Left kidney (tissue), 2 donors: ENCODE data around the gene NUP93. TPM values are rescaled to one million over a fixed set of nuclear protein-coding genes. Genes with fewer than 3 reads are reported as not detected.

Experiments used
- DNase-seq: peaks from one replicate; pipeline ENCODE4 v3.0.0-alpha.2; 2013
- polyA plus RNA-seq: library from polyadenylated mRNA; unstranded; fragments of 120-200 nt; gene quantifications from one replicate; pipeline ENCODE4 v1.2.1, GENCODE V29; 2013; ENCODE audit not compliant: insufficient read length

NUP93 gene
- polyA plus RNA-seq, 1 donor, result 101 TPM

DNA sequence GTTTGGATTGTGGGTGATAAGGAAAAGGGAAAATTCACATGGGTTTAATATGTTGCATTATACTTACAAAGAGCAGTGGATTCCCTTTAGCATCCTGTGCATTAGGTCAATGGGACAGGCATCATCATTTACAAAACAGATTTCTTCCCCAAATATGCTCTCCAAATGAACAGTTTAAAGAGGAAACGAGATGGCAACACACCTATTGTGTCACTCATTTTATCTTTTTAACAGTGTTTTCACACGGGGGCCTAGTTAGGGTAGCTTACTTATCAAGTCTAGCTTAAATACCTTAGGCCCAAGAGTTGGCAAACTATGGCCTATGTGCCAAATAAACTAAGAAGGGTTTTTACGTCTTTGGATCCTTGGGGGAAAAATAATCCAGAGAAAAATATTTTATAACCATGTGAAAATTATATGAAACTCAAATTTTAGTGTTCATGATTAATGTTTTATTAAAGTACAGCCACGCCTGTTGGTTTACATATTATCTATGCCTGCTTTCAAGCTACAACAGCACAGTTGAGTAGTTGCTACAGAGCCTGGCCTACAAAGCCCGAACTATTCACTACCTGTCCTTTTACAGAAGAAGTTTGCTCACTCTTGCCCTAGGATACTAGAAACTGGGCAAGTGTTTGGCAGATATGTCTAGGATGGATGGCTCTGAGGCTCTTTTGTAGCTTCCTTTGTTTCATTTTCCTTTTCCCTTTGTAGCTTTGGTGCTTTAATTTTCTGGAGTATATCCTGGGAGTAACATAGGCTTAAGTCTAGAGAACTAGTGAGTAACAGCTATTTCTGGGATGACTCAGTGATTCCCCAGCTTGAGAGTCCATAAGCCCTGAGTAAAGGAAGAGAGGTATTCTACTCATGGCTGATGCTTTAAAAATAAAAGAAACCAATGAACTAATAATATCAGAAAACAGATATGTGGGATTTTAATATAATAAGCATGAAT is 12.4 kb downstream of the NUP93 start:
- no peak for DNase-seq

DNA sequence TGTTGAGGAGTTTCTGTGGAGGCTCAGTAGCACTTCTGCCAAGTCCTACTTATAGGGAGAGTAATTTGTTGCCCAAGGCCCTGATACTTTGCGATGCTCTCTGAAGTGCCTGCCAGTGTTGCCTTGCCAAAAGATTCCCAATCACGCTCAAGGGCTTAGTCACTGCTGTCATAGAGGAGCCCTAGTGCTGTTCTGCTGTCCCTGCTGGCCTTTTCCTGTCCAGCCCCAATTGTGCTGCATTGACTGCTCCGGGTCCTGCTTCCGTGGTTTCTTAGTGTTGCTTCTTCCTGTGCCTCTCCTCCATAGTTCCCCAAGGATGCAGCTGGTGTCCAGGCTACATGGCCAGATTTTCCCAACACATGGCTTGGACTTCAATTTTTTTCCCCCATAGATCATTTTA is 13.9 kb downstream of the NUP93 start:
- DNase-seq, result no peak

DNA sequence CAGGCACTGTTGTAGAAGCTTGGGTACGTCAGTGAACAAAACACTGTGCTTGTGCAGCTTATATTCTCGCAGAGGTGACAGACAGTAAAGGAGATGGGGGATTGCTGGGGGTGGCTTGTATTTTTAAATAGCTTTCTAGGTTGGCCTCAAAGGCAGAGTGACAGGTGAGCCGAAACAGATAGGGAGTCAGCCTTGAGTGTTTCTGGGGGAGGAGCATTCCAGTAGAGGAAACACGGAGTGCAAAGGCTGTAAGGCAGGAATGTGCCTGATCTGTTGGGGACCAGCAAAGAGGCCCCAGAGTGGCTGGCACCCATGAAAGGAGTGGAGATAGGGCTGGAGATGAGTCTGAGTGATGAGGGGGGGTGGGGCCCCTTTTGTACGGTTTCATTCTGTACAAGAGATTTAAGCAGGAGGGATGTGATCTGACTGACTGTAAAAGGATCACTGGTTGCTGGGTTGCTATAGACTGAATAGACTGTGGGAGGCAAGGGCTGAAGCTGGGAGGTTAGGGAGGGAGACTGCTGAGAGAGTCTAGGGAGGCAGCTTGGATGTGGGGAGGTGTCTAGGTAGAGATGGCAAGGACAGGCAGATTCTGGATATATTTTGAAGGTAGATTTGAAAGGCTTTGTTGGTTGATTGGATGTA is 15.2 kb downstream of the NUP93 start:
- DNase-seq, result no peak

DNA sequence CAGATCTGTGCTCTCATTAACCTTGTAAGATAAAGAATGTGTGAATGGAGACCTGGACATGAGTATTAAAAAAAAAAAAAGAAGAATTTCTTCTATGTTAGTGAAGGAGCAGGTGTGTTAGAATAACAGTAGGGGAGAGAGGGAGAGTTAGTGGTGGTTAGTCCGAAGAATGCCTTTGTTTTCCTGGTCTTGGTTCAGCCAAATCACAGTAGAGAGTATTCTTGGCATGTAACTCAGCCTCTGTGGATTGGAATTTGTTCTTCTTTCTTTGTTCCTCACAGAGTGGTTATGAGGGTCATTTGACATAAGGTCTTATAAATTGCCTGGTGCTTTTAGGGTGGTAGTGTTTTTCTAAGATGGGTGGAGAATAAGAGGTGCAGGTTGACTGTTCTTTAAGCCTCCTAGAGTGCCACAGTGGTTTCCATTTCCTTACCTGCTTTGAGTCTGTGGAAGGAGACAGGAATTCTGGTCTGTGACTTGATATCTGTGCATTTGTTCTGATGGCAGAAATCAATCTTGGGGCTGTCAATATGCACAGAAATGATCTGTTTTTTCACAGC is 17.6 kb downstream of the NUP93 start:
- no peak for DNase-seq

DNA sequence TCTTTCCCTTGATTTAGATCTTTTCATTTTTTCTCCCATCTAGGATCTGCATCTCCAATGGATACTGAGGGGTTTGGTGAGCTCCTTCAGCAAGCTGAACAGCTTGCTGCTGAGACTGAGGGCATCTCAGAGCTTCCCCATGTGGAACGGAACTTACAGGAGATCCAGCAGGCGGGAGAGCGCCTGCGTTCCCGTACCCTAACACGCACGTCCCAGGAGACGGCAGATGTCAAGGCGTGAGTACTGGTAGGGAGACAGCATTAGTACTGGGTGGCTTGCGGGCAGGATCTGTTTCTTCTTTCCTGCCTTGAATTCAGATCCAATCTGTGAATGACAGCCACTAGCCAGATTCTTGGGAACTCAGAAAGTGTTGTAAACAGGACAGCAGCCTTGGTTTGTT is 18.3 kb downstream of the NUP93 start:
- DNase-seq, result no peak

DNA sequence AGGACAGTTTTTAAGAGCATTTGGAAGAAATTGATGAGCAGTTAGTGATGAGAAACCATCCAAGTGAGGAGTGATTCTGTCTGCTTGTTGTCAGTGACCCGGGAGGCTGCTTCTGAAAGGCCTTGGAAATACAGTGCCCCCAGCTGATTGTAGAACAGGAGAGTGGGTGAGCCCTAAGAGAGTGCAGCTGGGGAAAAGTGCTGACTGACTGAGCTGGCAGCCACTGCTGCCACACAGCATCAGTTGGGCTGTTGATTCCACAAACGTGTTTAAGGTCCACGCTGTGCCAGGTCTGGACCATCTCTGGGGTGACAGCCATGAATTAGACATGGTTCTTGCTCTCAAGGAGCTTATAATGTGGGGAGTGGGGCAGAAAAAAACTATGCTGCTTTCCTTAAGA is 18.9 kb downstream of the NUP93 start:
- DNase-seq, result no peak

DNA sequence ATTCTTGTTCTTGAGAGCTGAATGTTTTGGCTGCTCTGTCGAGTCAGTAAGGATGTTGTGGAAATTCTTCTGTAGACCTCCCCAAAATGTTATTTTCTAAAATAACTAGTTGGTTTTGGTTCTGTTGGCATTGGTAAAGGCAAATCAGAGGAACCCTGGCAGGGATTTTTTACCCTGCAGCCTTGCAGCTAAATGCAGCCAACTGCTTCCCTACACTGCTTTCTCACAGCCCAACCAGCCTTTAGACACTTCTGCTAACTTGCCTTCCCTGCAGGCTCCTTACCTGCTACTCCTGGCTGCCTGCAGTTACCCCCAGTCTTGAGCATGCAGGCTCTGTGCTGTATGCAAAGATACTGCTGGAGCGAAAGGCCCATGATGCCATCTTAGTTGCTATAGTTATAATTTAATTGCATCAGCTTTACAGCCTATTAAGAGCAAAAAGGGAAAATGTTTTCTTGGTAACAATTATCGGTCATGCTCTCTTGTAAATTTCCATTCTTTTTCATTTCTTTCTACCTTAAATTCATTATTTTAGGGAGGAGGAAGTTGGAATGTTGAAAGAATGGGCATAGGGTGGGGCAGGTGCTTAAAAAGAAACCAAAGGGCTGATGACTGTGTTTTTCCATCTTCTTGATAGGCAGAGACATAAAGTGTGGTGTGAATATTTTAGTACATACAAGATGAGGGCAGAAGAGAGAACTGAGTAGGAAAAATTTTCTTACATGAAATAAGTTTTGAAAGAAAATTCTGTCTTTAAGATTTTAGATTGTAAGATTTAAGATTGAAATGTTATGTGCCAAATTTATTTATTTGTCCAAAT is 20.0 kb downstream of the NUP93 start:
- no peak for DNase-seq

DNA sequence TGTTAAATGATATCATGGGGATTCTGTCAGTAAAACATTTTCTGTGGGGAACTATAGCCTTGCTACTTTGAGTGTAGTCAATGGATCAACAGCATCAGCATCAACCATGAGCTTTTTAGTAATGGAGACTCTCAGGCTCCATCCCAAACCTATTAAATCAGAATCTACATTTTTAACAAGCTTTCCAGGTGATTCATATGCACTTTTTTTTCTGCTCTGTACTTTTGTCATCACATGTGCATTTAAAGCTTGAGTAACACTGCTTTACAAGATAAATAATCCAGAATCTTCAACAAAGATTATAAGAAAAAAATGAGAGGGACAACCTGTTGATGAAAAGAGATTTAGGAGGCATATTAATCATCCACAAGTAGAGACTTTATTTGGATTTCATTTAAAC is 23.5 kb downstream of the NUP93 start:
- DNase-seq, result no peak

DNA sequence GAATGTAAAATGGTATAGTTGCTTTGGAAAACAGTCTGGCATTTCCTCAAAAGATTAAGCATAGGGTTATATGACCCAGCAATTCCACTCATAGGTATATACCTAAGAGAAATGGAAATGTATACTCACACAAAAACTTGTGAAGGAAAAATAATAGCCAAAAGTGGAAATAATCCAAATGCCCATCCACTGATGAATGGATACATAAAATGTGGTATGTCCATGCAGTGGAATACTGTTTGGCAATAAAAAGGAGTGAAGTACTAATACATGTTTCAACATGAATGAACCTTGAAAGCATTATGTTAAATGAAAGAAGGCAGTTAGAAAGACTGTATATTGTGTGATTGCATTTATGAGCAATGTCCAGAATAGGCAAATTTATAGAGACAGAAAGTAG is 25.1 kb downstream of the NUP93 start:
- DNase-seq, result no peak

DNA sequence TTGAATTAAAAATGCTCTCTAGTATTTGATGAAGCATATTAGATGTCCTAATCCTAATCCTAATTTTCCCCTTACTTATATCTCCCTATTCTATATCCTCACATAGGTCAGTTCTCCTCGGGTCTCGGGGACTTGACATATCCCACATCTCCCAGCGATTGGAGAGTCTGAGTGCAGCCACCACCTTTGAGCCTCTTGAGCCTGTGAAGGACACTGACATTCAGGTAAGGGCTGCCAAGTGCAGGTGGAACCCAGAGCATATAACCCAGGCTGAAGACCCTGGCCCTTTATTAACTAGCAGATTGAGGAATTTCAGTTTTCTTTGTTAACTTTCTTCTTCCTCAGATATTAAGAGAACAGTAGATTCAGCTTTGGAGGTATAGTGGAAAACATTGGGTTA is 28.5 kb downstream of the NUP93 start:
- no peak for DNase-seq

DNA sequence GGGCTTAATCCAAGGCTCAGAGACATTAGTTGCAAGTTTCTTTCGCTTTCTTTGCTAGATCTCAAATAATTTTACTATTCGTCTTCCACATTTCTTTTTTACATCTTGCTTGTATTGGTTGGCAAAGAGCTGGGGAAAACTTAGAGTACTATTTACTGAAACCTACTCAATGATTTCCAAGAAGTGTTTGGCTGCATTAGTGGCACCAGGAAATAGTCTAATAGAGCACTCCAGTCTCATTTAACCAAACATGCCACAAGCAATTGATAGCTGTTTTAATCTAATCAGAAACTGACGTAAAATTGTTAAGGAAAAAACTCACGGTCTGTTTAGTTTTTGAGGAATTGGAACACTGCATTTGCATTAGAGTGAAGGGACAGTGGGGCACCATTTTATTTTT is 29.0 kb downstream of the NUP93 start:
- DNase-seq, result no peak

DNA sequence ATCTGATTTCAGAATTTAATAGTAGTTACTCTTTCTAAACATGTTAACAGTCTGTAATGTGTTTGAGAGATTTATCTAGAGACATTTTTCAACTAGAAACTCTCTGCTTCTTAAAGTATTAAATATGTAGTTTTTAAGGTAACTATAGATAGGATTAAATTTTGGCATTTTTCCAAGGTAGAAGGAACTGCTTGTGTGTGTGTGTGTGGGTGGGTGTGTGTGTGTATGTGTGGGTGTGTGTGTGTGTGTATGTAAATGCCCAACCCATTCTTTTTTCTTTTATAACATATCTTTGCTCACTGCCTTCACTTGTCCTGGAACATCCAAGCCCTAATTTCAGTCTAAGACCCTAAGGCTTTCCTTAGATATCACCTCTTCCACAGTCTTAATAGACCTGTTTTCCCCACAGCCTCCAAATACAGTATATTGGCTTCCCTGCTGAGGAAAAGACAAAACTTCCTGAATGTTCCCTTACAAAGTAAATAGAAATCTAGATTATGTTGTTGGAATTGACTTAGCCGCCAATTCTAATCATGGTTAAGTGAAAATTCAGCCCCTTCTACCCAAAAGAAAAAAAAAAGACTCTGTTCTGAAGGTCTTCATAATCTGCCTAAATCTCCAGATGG is 33.5 kb downstream of the NUP93 start:
- no peak for DNase-seq

DNA sequence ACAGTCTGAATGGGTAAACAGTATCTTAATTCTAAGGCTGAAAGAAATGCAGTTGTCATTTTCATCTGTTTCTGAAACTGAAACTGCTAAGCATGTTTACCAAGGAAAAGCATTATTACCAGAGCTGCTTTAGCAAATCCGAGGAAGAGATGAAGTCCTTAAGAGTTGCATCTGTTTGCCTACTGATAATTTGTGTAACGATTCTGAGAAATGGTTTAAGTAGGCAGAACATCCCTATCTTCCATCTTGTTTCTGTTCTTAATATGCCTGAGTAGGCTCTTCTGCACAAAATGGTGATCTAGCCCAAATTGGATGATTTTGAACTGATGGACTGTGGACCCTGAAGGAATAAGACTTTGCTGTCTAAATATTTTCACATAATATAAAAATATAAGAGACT is 34.9 kb downstream of the NUP93 start:
- no peak for DNase-seq

DNA sequence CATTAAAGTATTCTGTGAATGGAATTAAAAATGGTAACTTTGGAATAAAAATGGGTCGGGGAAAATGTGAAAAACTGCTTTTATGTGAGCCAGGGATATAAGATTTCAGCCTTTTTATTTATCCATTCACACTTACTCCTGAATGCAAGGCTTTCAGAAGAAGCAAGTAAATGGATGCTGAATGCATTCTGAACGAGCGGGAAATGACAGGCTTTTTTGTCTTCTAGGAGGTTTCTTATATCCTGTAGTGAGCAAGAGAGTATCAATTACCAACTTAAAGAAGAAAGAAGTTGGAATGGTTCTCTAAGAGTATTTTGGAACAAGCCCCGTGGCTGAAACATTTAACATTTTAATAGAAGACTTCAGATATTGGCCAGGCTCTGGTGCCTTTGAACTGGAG is 36.0 kb downstream of the NUP93 start:
- DNase-seq, result no peak

DNA sequence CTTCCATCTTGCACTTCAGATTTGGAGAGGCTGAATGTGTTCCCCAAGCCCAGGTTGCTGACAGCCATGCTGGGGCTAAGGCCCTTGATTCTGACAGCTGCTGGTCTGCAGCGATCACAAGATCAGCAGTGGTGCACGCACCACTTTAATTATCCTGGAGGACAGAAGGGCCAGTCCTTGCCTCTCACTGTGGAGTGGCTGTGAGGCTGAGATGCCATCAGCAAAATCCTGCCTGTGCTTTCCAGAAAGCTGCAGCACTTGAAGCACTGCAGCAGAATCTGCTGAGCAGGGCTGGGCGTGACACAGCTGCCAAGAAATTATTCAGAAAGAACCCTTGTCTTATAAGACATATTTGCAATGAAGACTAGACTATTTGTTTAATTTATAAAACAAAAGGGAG is 37.1 kb downstream of the NUP93 start:
- DNase-seq, result no peak

DNA sequence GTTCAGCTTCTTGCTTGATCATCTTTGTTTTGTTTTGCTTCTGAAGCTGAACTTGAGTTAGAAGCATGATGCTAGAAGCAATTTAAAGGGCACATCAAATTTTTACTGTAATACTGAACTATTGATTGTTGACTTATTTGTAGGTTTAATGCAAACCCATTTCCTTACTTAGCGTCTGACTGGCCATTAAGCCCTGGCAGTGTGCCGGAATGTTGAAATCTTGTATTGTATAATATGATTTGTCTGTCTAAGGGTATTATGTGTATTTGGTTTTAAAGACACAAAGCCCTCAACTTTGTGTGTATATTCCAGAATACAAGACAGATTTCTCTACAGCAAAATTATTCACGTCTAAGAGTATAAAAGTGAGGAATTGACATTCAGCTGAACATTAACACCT is 39.7 kb downstream of the NUP93 start:
- DNase-seq, result no peak

DNA sequence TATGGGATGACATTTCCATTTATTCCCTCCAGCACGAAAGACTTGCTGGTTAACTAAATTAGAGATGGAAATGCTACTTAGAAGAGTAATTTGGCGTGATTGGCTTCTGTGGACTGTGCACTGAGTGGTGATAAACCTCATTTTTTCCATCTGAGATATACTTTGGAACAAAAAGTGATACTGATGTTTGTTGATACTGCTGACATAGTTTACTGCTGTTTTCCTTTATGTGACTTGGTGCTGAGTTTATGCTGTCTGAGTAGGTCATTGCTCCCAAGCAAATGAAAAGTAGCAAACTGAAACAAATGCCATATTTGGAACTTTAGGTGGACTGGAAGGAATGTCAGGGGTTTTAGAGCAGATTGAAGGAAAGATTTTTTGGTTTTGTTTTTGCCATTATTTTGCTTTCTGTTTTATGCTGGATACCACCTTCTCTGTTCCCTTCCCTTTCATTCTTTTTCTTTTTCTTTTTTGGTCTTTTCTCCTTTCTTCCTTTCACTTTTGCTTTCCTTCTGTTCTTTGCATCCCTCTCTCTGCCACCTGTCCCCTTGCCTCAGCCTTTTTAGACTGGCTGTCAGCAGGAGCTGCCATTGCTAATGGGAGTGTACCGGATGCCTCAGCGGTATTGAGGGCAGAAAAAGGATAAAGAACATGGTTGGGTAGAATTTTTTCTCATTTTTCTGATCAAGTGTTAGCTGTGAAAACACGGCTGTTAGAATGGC is 41.8 kb downstream of the NUP93 start:
- DNase-seq, result no peak

DNA sequence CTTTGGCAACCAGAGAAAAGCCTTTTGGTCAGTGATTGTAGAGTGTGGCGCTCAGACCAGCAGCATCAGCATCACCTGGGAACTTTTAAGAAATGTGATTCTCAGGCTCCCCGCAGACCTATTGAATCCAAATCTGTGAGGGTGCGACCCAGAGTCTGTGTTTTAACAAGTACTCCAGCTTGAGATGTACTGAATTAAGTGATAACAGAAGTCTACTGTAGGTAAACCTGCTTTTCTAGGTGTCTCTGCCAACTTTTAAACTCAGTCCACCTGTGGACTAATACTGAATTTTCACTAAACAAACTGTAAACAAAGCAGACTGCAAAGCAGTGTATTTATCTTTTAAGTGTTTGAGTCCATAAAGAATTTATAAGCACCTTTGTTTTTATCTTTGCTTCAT is 43.6 kb downstream of the NUP93 start:
- DNase-seq, result no peak

DNA sequence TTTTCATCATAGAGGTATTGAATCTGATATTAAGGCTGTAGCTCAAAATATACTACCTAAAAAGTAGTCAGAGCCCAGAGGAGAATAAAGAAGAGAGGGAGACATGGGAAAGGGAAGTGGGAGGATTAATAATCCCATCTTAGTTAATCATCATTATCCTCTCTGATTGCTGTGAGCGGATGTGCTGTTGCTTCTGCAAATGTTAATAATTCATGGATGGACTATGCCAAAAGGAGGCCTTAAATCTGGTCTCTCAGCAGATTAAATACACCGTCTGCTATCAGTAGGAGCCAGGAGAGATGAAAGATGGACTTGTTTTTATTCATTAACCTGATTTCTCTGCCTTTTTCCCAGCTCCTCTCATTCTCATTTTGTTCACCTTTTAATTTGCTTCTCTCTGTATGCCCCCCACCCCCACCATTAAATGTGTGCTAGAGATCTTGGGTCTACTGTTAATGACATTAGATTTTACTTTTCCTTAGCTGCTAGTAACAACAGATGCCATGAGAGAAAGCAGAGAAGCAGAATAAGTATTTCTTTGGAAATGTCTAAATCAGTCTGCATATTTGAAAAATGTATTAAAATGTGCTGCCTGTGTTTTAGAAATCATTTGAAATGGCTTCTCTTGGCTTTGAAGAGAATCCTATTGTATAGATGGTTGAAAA is 44.2 kb downstream of the NUP93 start:
- no peak for DNase-seq

DNA sequence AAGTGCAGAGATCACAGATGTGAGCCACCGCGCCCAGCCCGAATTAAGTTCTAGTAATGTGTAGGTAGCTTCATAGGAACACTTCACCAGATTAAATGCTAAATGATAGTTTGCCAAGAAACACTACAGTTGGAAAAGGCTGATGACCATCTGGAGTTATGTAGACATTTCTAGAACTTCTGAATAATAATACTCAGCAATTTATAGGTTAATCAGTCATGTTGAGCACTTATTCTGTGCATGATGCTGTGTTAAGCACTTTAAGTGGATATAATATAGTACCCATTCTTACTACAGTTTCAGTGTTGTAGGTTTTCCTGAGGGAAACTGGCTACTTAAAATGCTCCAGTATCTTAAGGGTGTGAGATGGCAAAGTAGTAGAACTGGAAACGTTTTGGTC is 45.2 kb downstream of the NUP93 start:
- DNase-seq, result no peak

DNA sequence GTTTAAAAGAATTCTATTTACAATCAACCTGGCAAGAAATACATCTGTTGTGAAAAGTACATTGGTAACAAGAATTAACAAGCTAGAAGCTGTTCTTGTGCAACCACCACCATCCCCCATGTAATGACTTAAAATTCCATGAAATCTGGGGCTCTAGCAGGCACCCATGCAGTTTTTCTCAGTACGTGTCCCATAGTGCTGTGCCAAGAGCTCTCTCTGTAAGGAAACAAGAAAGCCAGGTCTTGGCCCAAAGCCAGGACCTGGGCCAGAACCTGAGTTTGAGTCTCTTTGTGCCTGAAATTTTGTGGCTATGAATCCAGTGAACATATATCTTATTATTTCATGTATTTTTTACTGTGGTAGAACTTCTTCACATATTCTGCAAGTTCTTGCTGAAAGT is 46.6 kb downstream of the NUP93 start:
- DNase-seq, result no peak
